Type B pancreatic cell (in vitro differentiated cells): ENCODE results near the gene SERGEF. TPM values are rescaled to one million over a fixed set of nuclear protein-coding genes. Genes with fewer than 3 reads are reported as not detected.
A peak's percentile ranks its signal among the peaks of the same experiment; 100 is the strongest.
"Not testable (repeated sequence)": the region's sequence is repeated elsewhere in the genome, so short reads cannot be mapped to it uniquely, and the experiment has no call there.

ENCODE experiments used
- DNase-seq: peaks from one replicate; pipeline ENCODE4 v3.0.0; 2021; ENCODE audit warnings: mixed read lengths; ENCODE audit not compliant: unreplicated experiment; ENCODE audit errors: extremely low spot score
- H3K27ac Mint-ChIP-seq: 2 replicates; pipeline ENCODE4 v1.8.0; 2021; ENCODE audit warnings: mild to moderate bottlenecking, mixed read lengths
- H3K27me3 Mint-ChIP-seq: 2 replicates; pipeline ENCODE4 v1.8.0; 2021; ENCODE audit warnings: mixed read lengths
- H3K36me3 Mint-ChIP-seq: 2 replicates; pipeline ENCODE4 v1.8.0; 2021; ENCODE audit warnings: mixed read lengths
- H3K4me1 Mint-ChIP-seq: one replicate; pipeline ENCODE4 v1.8.0; 2021; ENCODE audit warnings: mixed read lengths; ENCODE audit not compliant: unreplicated experiment
- H3K4me3 Mint-ChIP-seq: 2 replicates; pipeline ENCODE4 v1.8.0; 2021; ENCODE audit warnings: mild to moderate bottlenecking, mixed read lengths
- H3K9me3 Mint-ChIP-seq: 2 replicates; pipeline ENCODE4 v1.8.0; 2021; ENCODE audit warnings: mixed read lengths
- total RNA-seq: library from RNA; stranded (reverse); gene quantifications from 2 replicates; pipeline ENCODE4 v1.2.1, GENCODE V29; 2021; ENCODE audit warnings: low replicate concordance
- TF ChIP-seq, protein P1 (sequence below): fragments of 200-600 bp; sonication (generic); conservative IDR thresholded peaks from 2 replicates; pipeline ENCODE4 v1.5.0; 2021; ENCODE audit warnings: antibody characterized with exemption, mild to moderate bottlenecking

Gene SERGEF
- total RNA-seq, 1 donor from 2014 or later = 26.4 TPM

DNA sequence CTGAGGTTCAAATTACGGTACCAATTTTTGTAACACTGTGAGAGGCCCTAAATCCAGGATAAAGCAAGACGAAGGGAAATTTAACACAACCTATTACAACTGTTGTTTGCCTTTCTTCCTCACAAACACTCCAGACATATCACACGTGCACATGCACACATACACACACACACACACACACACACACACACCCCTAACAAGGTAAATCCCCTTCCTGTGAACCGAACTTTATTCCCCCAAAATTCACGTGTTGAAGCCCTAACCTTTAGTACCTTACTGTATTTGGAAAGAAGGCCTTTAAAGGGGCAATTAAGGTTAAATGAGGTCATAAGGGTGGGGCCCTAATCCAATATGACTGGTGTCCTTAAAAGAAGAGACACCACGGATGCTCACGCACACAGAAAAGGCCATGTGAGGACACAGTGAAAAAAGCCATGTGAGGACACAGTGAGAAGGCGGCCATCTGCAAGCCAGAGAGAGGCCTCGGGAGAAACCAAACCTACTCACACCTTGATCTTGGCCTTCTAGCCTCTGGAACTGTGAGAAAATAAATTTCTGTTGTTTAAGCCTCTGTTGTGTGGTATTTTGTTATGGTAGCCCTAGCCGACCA, 1.8 kb downstream of the SERGEF start:
- Mint-ChIP-seq H3K36me3 (no peaks in the 10 kb centered on the region), H3K27ac (peak overlapping the region; percentile 21), H3K9me3 (no peaks in the 10 kb centered on the region), H3K4me3 (peak overlapping the region; percentile 93), H3K27me3 (peaks cover 25% of the 10 kb centered on the region), H3K4me1 (peaks cover 13% of the 10 kb centered on the region)
- no peak for DNase-seq
- TF ChIP-seq, protein P1, sequence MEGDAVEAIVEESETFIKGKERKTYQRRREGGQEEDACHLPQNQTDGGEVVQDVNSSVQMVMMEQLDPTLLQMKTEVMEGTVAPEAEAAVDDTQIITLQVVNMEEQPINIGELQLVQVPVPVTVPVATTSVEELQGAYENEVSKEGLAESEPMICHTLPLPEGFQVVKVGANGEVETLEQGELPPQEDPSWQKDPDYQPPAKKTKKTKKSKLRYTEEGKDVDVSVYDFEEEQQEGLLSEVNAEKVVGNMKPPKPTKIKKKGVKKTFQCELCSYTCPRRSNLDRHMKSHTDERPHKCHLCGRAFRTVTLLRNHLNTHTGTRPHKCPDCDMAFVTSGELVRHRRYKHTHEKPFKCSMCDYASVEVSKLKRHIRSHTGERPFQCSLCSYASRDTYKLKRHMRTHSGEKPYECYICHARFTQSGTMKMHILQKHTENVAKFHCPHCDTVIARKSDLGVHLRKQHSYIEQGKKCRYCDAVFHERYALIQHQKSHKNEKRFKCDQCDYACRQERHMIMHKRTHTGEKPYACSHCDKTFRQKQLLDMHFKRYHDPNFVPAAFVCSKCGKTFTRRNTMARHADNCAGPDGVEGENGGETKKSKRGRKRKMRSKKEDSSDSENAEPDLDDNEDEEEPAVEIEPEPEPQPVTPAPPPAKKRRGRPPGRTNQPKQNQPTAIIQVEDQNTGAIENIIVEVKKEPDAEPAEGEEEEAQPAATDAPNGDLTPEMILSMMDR = no peak

DNA sequence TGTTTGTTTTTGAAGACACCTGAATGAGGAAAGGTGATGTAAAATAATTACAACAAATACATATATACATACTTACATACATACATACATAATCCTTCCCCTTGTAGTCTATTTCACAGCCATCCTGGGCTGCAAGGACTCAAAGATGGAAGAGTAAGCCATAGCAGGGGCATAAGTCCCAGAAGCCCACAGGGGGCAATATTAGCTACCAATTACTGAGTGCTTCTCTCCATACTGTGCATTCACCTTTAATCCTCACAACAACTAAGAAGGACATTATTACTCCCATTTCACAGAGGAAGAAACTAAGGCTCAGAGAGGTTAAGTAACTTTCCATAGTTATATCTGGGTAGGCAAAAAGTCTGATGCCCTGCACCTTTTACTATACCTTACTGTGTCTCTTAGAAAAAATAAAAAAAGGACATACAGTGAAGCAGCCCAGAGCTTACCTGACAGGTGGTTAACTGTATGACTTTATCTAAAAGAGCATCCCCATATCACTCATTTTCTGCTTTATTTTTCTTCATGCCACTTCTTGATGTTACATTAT, 2.7 kb downstream of the SERGEF start:
- peak overlapping the region; percentile 93 for H3K4me3 Mint-ChIP-seq
- peaks cover 19% of the 10 kb centered on the region for H3K27me3 Mint-ChIP-seq
- no peak overlapping the region for H3K27ac Mint-ChIP-seq
- no peak for DNase-seq
- H3K36me3 Mint-ChIP-seq = peaks cover 3% of the 10 kb centered on the region
- TF ChIP-seq, protein P1 = no peak
- peaks cover 13% of the 10 kb centered on the region for H3K4me1 Mint-ChIP-seq
- no peaks in the 10 kb centered on the region for H3K9me3 Mint-ChIP-seq

DNA sequence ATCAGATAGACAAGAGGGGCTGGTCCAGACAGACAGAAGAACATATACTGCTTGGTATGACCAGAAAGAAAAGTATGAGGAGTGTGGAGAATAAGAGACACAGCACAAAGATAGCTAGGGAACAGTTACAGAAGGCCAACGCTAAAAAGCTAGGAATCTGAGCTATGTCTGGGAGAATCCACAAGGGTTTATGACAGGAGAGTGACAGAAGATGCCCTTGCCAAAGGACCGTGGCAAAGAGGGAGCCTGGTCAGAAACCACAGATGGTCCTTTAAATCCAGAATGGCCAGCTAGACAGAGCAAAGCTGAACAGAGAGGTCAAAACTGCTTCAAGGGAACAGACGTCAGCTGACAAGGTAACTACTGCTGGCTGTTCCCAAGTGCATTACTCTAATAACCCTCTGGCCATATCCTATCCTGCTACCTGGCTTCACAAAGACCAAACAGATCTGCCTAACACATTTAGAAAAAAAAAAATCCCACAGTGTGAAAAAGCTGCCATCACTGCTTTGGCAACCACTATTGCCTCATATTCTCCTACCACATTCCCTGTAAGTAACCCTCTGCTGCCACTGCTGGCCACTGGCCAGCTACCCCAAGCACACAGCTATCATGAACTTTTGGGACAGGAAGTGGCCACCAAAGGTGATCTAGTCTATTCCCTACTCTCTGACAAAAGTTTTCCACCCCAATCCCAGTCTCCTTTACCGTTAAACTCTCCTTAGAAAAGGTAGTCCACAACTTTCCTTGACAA, 7.3 kb downstream of the SERGEF start:
- Mint-ChIP-seq H3K4me3 (no peak overlapping the region), H3K9me3 (no peaks in the 10 kb centered on the region), H3K27me3 (no peaks in the 10 kb centered on the region), H3K36me3 (peaks cover 12% of the 10 kb centered on the region), H3K27ac (no peak overlapping the region), H3K4me1 (no peaks in the 10 kb centered on the region)
- TF ChIP-seq, protein P1 = no peak
- no peak for DNase-seq

DNA sequence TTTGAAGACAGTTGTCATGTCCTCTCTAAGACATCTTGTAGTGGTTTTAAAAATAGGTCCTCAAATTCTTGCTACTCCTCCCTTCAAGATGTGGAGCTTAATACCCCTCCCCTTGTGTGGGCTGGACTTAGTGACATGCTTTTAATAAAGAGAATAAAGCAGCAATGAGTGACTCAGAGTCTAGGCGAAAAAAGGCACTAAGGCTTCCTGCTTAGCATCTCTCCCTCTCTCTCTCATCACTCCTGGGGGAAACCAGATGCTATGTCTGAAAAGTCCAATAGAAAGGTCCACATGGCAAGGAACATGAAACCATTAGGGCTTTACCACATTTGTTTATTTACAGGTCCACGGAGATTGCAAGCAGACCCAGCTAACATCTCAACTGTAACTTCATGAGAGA, 11.7 kb downstream of the SERGEF start:
- Mint-ChIP-seq H3K4me1 (no peaks in the 10 kb centered on the region), H3K9me3 (no peaks in the 10 kb centered on the region), H3K27me3 (no peaks in the 10 kb centered on the region), H3K36me3 (peaks cover 17% of the 10 kb centered on the region), H3K27ac (no peak overlapping the region), H3K4me3 (no peak overlapping the region)
- no peak for DNase-seq
- TF ChIP-seq, protein P1 = no peak

DNA sequence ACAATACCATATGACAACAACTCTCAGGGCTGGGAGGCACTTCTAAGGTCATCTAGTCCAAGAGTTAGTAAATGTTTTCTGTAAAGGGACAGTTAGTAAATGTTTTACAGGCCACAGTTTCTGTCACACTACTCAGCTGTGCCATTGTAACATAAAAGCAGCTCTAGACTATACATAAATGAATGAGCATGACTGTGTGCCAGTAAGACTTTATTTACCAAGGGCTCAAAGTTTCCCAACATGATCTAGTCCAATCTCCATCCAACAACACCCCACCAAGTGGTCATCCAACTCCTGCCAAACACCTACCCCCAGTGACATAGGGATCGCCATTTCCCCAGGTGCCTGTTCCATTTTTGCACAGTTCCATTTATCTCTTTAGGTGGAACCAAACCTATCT, 12.1 kb downstream of the SERGEF start:
- Mint-ChIP-seq H3K36me3 (peaks cover 17% of the 10 kb centered on the region), H3K4me3 (no peak overlapping the region), H3K9me3 (no peaks in the 10 kb centered on the region), H3K27me3 (no peaks in the 10 kb centered on the region), H3K27ac (no peak overlapping the region), H3K4me1 (no peaks in the 10 kb centered on the region)
- no peak for DNase-seq
- TF ChIP-seq, protein P1 = no peak

DNA sequence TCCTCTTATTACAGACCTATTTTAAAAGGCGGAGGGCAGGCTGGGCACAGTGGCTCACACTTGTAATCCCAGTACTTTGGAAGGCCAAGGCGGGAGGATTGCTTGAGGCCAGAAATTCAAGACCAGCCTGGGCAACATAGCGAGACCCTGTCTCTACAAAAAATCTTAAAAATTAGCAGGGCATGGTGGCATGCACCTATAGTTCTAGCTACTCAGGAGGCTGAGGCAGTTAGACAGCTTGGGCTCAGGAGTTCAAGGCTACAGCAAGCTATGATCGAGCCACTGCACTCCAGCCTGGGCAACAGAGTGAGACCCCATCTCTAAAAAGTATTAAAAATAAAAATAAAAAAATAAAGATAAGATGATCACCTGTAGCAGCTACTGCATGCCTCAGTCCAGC, 12.7 kb downstream of the SERGEF start:
- H3K36me3 Mint-ChIP-seq = peaks cover 13% of the 10 kb centered on the region
- DNase-seq, H3K9me3 Mint-ChIP-seq, H3K27me3 Mint-ChIP-seq, H3K27ac Mint-ChIP-seq, H3K4me3 Mint-ChIP-seq, H3K4me1 Mint-ChIP-seq: not testable (repeated sequence)
